ENCODE measurements around the gene NFIA. TPM values are rescaled to one million over a fixed set of nuclear protein-coding genes. Genes with fewer than 3 reads are reported as not detected.

Gene NFIA
- total and polyA plus RNA-seq, 2 of the 13 experiments (the other 11 are each of a cell fraction or from before 2014, with no cell fraction given), result 14.7 to 28.5 TPM

DNA sequence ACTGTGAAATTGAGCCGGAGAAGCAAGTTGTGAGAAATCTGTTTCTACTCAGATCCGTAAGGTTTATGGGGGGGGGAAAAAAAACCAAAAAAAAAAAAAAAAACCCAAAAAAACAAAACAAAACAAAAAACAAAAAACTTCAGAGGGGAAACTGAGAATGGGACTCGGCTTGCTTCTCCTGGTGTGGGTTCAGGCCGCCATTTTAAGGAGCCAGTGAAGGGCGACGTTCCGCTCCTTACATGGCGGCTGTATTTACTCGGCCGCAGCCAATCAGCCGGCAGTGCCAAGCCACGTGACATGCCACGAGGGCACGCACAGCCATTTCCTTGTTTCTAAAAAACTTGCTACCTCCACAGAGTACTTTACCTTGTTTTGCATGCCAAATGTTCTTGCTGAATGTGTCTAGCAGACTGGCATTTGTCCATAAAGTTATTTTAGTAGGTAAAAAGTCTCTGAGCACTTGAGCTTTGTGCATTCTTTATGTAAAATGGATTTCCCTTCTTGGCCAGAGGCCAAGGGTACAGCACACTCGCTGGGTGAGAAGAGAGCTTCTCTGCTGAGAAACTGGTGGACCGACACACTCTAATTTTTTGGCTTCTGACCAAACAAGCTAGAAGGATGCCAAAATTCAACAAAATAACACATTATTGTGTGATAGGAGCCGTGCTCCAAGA, 101.8 kb downstream of the NFIA start (continued):
- TF ChIP-seq ZNF232 (CRISPR knock-in tag; IDR thresholded peaks at IDR 0.05; ENCODE audit: borderline replicate concordance) (0 out of 2 replicates have a peak, but pooled peaks have one; percentile 23), POLR2A (IDR thresholded peaks at IDR 0.05; ENCODE audit: insufficient read depth in 1 of 2, low read depth in 2 of 2, low read length in 2 of 2) (peak in 1 of 2 experiments; percentile 17; a peak in 1 of 4 replicates), ZNF235 (CRISPR knock-in tag; IDR thresholded peaks at IDR 0.05; ENCODE audit: borderline replicate concordance) (no peak), FOXA3 (CRISPR knock-in tag; IDR thresholded peaks at IDR 0.05) (peak; percentile 62), ARNTL (CRISPR knock-in tag; IDR thresholded peaks at IDR 0.05) (peak; percentile 87; the same call in 1 of the 2 replicates), ZNF563 (CRISPR knock-in tag; IDR thresholded peaks at IDR 0.05) (no peak), POGZ (CRISPR knock-in tag; IDR thresholded peaks at IDR 0.05) (peak; percentile 98), NFIC (IDR thresholded peaks at IDR 0.05; ENCODE audit: low read length) (peak; percentile 83), FOXK1 (CRISPR knock-in tag; IDR thresholded peaks at IDR 0.05; ENCODE audit: borderline replicate concordance, low read depth) (peak; percentile 82; the same call in 1 of the 2 replicates), ASH2L (IDR thresholded peaks at IDR 0.05; ENCODE audit: insufficient read length, low read depth, low read length) (peak; percentile 81), ZNF331 (CRISPR knock-in tag; IDR thresholded peaks at IDR 0.05) (peak; percentile 41; the same call in 1 of the 2 replicates), RAD51 (IDR thresholded peaks at IDR 0.05; ENCODE audit: borderline replicate concordance) (peak; percentile 93), NFRKB (IDR thresholded peaks at IDR 0.05) (peak; percentile 85), ZHX1 (CRISPR knock-in tag; IDR thresholded peaks at IDR 0.05; ENCODE audit: low read depth) (peak; percentile 93), IRX3 (CRISPR knock-in tag; IDR thresholded peaks at IDR 0.05; ENCODE audit: borderline replicate concordance, low read depth) (no peak), SUZ12 (IDR thresholded peaks at IDR 0.05; ENCODE audit: low read depth, low read length) (no peak)
- TF ChIP-seq, protein P1, sequence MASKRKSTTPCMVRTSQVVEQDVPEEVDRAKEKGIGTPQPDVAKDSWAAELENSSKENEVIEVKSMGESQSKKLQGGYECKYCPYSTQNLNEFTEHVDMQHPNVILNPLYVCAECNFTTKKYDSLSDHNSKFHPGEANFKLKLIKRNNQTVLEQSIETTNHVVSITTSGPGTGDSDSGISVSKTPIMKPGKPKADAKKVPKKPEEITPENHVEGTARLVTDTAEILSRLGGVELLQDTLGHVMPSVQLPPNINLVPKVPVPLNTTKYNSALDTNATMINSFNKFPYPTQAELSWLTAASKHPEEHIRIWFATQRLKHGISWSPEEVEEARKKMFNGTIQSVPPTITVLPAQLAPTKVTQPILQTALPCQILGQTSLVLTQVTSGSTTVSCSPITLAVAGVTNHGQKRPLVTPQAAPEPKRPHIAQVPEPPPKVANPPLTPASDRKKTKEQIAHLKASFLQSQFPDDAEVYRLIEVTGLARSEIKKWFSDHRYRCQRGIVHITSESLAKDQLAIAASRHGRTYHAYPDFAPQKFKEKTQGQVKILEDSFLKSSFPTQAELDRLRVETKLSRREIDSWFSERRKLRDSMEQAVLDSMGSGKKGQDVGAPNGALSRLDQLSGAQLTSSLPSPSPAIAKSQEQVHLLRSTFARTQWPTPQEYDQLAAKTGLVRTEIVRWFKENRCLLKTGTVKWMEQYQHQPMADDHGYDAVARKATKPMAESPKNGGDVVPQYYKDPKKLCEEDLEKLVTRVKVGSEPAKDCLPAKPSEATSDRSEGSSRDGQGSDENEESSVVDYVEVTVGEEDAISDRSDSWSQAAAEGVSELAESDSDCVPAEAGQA (IDR thresholded peaks at IDR 0.05; ENCODE audit: low read depth), result peak; percentile 92
- TF ChIP-seq, protein P1 (CRISPR knock-in tag; IDR thresholded peaks at IDR 0.05; ENCODE audit: borderline replicate concordance), result no peak
- TF ChIP-seq, protein P2, sequence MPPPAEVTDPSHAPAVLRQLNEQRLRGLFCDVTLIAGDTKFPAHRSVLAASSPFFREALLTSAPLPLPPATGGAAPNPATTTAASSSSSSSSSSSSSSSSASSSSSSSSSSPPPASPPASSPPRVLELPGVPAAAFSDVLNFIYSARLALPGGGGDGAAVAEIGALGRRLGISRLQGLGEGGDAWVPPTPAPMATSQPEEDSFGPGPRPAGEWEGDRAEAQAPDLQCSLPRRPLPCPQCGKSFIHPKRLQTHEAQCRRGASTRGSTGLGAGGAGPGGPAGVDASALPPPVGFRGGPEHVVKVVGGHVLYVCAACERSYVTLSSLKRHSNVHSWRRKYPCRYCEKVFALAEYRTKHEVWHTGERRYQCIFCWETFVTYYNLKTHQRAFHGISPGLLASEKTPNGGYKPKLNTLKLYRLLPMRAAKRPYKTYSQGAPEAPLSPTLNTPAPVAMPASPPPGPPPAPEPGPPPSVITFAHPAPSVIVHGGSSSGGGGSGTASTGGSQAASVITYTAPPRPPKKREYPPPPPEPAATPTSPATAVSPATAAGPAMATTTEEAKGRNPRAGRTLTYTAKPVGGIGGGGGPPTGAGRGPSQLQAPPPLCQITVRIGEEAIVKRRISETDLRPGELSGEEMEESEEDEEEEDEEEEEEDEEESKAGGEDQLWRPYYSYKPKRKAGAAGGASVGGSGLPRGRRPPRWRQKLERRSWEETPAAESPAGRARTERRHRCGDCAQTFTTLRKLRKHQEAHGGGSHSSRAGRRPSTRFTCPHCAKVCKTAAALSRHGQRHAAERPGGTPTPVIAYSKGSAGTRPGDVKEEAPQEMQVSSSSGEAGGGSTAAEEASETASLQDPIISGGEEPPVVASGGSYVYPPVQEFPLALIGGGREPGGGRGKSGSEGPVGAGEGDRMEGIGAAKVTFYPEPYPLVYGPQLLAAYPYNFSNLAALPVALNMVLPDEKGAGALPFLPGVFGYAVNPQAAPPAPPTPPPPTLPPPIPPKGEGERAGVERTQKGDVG (CRISPR knock-in tag; IDR thresholded peaks at IDR 0.05; ENCODE audit: borderline replicate concordance), result no peak
